ENCODE results near the gene HAGH.

GRCh38 chr16:1822801-1823200 lies 3.8 kb downstream of the HAGH start:
- TF ChIP-seq POLR2A (IDR thresholded peaks at IDR 0.05) (no peak), CTCF (IDR thresholded peaks at IDR 0.05) (no peak)
